OCI-LY1 (cell line): ENCODE data around the gene GAS2L3.
A peak's percentile ranks its signal among the peaks of the same experiment; 100 is the strongest.

Source experiments
- H2AFZ ChIP-seq: fragments of 200-600 bp; sonication (generic), shearing (Covaris generic); 2 replicates; pipeline ENCODE4 v1.6.0; 2014; ENCODE audit warnings: antibody characterized with exemption, mild to moderate bottlenecking, low read length
- H3F3A ChIP-seq: fragments of 200-600 bp; sonication (generic), shearing (Covaris generic); 2 replicates; pipeline ENCODE4 v1.6.0; 2014; ENCODE audit warnings: mild to moderate bottlenecking, antibody characterized with exemption, low read length, moderate library complexity; ENCODE audit not compliant: insufficient read depth
- H3K27ac ChIP-seq: fragments of 200-600 bp; sonication (generic); 2 replicates; pipeline ENCODE4 v1.5.1; 2014; ENCODE audit warnings: low read length, mixed run types, mild to moderate bottlenecking, low read depth; ENCODE audit not compliant: poor library complexity, severe bottlenecking
- H3K27me3 ChIP-seq: fragments of 200-600 bp; sonication (generic); 2 replicates; pipeline ENCODE4 v1.6.0; 2014; ENCODE audit warnings: antibody characterized with exemption, mild to moderate bottlenecking, low read length, moderate library complexity; ENCODE audit not compliant: insufficient read depth
- H3K36me3 ChIP-seq: fragments of 200-600 bp; sonication (generic); 2 replicates; pipeline ENCODE4 v1.6.1; 2014; ENCODE audit warnings: mild to moderate bottlenecking, antibody characterized with exemption, low read length, moderate library complexity, mixed read lengths; ENCODE audit not compliant: insufficient read depth
- H3K4me1 ChIP-seq: fragments of 200-600 bp; sonication (generic); 2 replicates; pipeline ENCODE4 v1.5.1; 2014; ENCODE audit warnings: mild to moderate bottlenecking, low read length, moderate library complexity; ENCODE audit not compliant: insufficient read depth, severe bottlenecking
- H3K4me2 ChIP-seq: fragments of 200-600 bp; sonication (generic), shearing (Covaris generic); 2 replicates; pipeline ENCODE4 v1.6.1; 2014; ENCODE audit warnings: low read length
- H3K4me3 ChIP-seq: fragments of 200-600 bp; sonication (generic); 2 replicates; pipeline ENCODE4 v1.5.1; 2014; ENCODE audit warnings: low read length, low read depth, mild to moderate bottlenecking, mixed read lengths; ENCODE audit not compliant: poor library complexity, severe bottlenecking
- H3K79me2 ChIP-seq: fragments of 200-600 bp; shearing (Covaris generic); 2 replicates; pipeline ENCODE4 v1.6.1; 2016; ENCODE audit warnings: mixed run types, low read length, mixed read lengths; ENCODE audit not compliant: insufficient read depth
- H3K9ac ChIP-seq: fragments of 200-600 bp; sonication (generic), shearing (Covaris generic); 2 replicates; pipeline ENCODE4 v1.6.1; 2014; ENCODE audit warnings: mild to moderate bottlenecking, low read length, mixed read lengths
- H3K9me2 ChIP-seq: fragments of 200-600 bp; sonication (generic), shearing (Covaris generic); 2 replicates; pipeline ENCODE4 v1.6.1; 2014; ENCODE audit warnings: low read depth, mild to moderate bottlenecking, low read length, mixed read lengths
- H3K9me3 ChIP-seq: fragments of 200-600 bp; shearing (Covaris generic); 2 replicates; pipeline ENCODE4 v1.6.1; 2014; ENCODE audit warnings: low read length, mixed read lengths
- H4K20me1 ChIP-seq: fragments of 200-600 bp; sonication (generic), shearing (Covaris generic); 2 replicates; pipeline ENCODE4 v1.6.0; 2016; ENCODE audit warnings: mild to moderate bottlenecking, low read length; ENCODE audit not compliant: insufficient read depth
- EZH2 ChIP-seq: fragments of 200-600 bp; sonication (generic), shearing (Covaris generic); IDR thresholded peaks from 2 replicates; pipeline ENCODE4 v1.8.0; 2017; ENCODE audit warnings: borderline replicate concordance, mixed run types, mild to moderate bottlenecking, antibody characterized with exemption, low read length, moderate library complexity, mixed read lengths
- TF ChIP-seq, protein P1 (sequence below): fragments of 200-600 bp; sonication (generic), shearing (Covaris generic); IDR thresholded peaks from 2 replicates; pipeline ENCODE4 v1.5.1; 2017; ENCODE audit warnings: mild to moderate bottlenecking, antibody characterized with exemption, low read length, moderate library complexity, mixed read lengths

Gene GAS2L3

DNA sequence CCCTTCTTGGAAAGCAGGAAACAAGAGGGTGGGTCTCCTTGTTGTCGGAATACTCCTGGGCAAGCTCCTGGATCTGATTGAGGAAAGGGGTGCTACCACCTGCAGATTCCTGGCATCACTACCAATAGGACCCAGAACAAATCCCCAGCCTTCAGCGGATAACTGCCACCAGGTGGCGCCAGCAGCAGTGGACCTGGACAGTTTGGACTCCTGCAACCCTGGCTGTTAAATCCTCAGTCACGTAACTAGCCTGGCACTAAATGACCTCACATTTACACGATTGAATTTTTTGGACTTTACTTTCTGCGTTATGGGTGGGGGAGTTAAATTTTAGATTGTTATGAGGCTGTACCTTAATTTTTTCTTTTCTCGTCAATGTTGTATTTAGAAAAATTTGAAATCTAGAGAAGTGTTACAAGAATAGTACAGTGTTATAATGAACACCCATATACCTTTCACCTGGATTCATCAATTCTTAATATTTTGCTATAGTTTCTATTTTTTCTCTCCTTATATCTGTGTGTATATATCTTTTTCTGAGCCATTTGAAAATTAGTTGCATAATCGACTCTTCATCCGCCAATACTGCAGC, 95.6 kb downstream of the GAS2L3 start:
- Histone ChIP-seq H3K27ac (no peak overlapping the region), H3F3A (no peaks in the 10 kb centered on the region), H3K79me2 (no peaks in the 10 kb centered on the region), H3K4me1 (no peaks in the 10 kb centered on the region), H3K27me3 (no peaks in the 10 kb centered on the region), H3K4me2 (no peak overlapping the region), H3K9ac (no peak overlapping the region), H3K9me3 (no peaks in the 10 kb centered on the region), H2AFZ (no peak overlapping the region), H3K36me3 (no peaks in the 10 kb centered on the region), H3K9me2 (no peaks in the 10 kb centered on the region), H4K20me1 (no peaks in the 10 kb centered on the region), H3K4me3 (no peak overlapping the region)
- TF ChIP-seq EZH2: no peak
- TF ChIP-seq, protein P1, sequence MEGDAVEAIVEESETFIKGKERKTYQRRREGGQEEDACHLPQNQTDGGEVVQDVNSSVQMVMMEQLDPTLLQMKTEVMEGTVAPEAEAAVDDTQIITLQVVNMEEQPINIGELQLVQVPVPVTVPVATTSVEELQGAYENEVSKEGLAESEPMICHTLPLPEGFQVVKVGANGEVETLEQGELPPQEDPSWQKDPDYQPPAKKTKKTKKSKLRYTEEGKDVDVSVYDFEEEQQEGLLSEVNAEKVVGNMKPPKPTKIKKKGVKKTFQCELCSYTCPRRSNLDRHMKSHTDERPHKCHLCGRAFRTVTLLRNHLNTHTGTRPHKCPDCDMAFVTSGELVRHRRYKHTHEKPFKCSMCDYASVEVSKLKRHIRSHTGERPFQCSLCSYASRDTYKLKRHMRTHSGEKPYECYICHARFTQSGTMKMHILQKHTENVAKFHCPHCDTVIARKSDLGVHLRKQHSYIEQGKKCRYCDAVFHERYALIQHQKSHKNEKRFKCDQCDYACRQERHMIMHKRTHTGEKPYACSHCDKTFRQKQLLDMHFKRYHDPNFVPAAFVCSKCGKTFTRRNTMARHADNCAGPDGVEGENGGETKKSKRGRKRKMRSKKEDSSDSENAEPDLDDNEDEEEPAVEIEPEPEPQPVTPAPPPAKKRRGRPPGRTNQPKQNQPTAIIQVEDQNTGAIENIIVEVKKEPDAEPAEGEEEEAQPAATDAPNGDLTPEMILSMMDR: peak; percentile 89

DNA sequence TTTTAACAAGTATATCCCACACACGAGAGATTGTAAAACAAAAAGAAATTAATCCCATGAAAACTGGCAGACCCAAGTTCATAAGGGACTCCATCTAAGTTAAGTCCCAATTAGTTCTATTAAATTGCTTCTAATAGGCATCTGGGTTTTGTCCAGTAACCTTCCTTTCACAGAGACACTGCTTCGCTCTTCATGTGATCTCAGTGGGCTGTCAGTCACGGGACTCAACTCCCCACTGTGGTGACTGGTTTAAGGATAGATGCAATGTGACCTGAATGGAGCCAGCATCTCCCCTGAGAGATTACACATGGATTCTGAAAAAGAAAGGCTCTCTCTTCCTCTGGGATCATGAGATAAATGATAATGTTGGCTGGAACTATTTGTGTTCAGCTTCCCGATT, 96.4 kb downstream of the GAS2L3 start:
- Histone ChIP-seq H3K4me3 (no peak overlapping the region), H3K36me3 (no peaks in the 10 kb centered on the region), H4K20me1 (no peaks in the 10 kb centered on the region), H3K4me2 (no peak overlapping the region), H3K4me1 (no peaks in the 10 kb centered on the region), H3F3A (no peaks in the 10 kb centered on the region), H3K9me3 (no peaks in the 10 kb centered on the region), H3K9ac (no peak overlapping the region), H3K79me2 (no peaks in the 10 kb centered on the region), H3K9me2 (no peaks in the 10 kb centered on the region), H2AFZ (no peak overlapping the region), H3K27ac (no peak overlapping the region), H3K27me3 (no peaks in the 10 kb centered on the region)
- no peak for TF ChIP-seq EZH2
- TF ChIP-seq, protein P1: no peak

DNA sequence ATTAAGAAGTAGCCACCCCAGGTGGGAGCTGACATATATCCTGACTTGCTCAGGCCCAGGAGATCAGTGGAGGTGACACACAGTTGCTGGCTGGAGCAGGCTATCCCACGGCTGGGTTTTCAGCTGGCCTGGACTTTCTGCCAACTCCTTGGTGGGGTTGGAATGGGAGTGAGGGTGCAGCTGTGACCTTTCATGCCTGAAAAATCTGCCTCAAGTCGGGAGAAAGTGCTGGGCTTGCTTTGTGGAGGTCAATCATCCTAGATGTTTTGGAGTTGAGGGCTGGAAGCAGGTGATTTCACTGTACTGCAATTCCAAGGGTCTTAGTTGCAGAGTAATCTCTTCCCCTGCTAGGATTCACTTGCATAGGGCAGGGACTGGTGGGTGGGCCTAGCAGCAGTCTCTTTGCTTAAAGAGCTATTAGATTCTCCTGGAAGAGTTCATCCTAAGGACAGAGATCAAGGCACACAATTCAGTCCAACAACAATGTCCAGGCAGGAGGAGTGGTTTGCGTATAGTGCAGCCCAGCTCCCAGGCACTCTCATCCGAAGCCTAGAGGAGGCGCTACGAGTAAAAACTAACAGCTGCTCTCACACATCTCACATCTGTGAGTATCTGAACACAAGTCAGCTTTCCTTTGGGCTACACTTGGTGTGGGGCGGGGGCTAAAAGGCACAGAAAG, 98.1 kb downstream of the GAS2L3 start:
- Histone ChIP-seq H2AFZ (no peak overlapping the region), H3K36me3 (no peaks in the 10 kb centered on the region), H3K4me2 (no peak overlapping the region), H3K4me1 (no peaks in the 10 kb centered on the region), H3K9me2 (no peaks in the 10 kb centered on the region), H3K79me2 (no peaks in the 10 kb centered on the region), H3K4me3 (no peak overlapping the region), H3K27me3 (no peaks in the 10 kb centered on the region), H4K20me1 (no peaks in the 10 kb centered on the region), H3F3A (no peaks in the 10 kb centered on the region), H3K9me3 (no peaks in the 10 kb centered on the region), H3K27ac (no peak overlapping the region), H3K9ac (no peak overlapping the region)
- TF ChIP-seq, protein P1: no peak
- no peak for TF ChIP-seq EZH2
